Astrocyte (in vitro differentiated cells and primary cell): ENCODE results near the gene WASHC4. TPM values are rescaled to one million over a fixed set of nuclear protein-coding genes. Genes with fewer than 3 reads are reported as not detected.

Experiments used
- DNase-seq: peaks from one replicate; pipeline ENCODE4 v3.0.0-alpha.2; 2010; ENCODE audit warnings: low read depth
- FAIRE-seq: peaks from 2 replicates; lab custom pipeline; 2011; peaks lifted over from hg19 to GRCh38; lab: Jason Lieb, UNC
- H2AFZ ChIP-seq: 2 replicates; pipeline ENCODE4 v1.6.0; 2012; ENCODE audit warnings: low read depth, low read length, inconsistent platforms
- H3K27ac ChIP-seq: 2 replicates; pipeline ENCODE4 v1.5.1; 2011; ENCODE audit warnings: low read depth, low read length, inconsistent platforms
- H3K27me3 ChIP-seq: 2 replicates; pipeline ENCODE4 v1.6.0; 2011; ENCODE audit warnings: low read length, inconsistent platforms; ENCODE audit not compliant: insufficient read depth
- H3K36me3 ChIP-seq: 2 replicates; pipeline ENCODE4 v1.5.1; 2011; ENCODE audit warnings: low read length, inconsistent platforms; ENCODE audit not compliant: insufficient read depth
- H3K4me1 ChIP-seq: 2 replicates; pipeline ENCODE4 v1.5.1; 2011; ENCODE audit warnings: low read length, inconsistent platforms; ENCODE audit not compliant: insufficient read depth
- H3K4me2 ChIP-seq: 2 replicates; pipeline ENCODE4 v1.6.0; 2012; ENCODE audit warnings: low read length, inconsistent platforms
- H3K4me3 ChIP-seq: 2 replicates; pipeline ENCODE4 v1.5.1; 2011; ENCODE audit warnings: low read depth, mild to moderate bottlenecking, low read length, inconsistent platforms; ENCODE audit not compliant: insufficient read depth
- H3K79me2 ChIP-seq: 2 replicates; pipeline ENCODE4 v1.6.0; 2012; ENCODE audit warnings: mild to moderate bottlenecking, low read length, inconsistent platforms; ENCODE audit not compliant: insufficient read depth
- H3K9ac ChIP-seq: 2 replicates; pipeline ENCODE4 v1.6.0; 2012; ENCODE audit warnings: mild to moderate bottlenecking, low read length, inconsistent platforms
- H3K9me3 ChIP-seq: 2 replicates; pipeline ENCODE4 v1.5.1; 2012; ENCODE audit warnings: low read depth, mild to moderate bottlenecking, low read length, inconsistent platforms; ENCODE audit not compliant: insufficient read depth
- H4K20me1 ChIP-seq: 2 replicates; pipeline ENCODE4 v1.6.0; 2012; ENCODE audit warnings: low read length, inconsistent platforms; ENCODE audit not compliant: insufficient read depth
- H3K27ac Mint-ChIP-seq: one replicate; pipeline ENCODE4 v1.8.0; 2021; ENCODE audit warnings: mild to moderate bottlenecking, mixed read lengths; ENCODE audit not compliant: unreplicated experiment
- H3K27me3 Mint-ChIP-seq: one replicate; pipeline ENCODE4 v1.8.0; 2021; ENCODE audit warnings: low read depth, mixed read lengths; ENCODE audit not compliant: unreplicated experiment
- H3K36me3 Mint-ChIP-seq: one replicate; pipeline ENCODE4 v1.8.0; 2021; ENCODE audit warnings: low read depth, mixed read lengths; ENCODE audit not compliant: unreplicated experiment
- H3K4me1 Mint-ChIP-seq: one replicate; pipeline ENCODE4 v1.8.0; 2021; ENCODE audit warnings: low read depth, mixed read lengths; ENCODE audit not compliant: unreplicated experiment
- H3K4me3 Mint-ChIP-seq: one replicate; pipeline ENCODE4 v1.8.0; 2021; ENCODE audit warnings: mild to moderate bottlenecking, moderate library complexity, mixed read lengths; ENCODE audit not compliant: unreplicated experiment
- H3K9me3 Mint-ChIP-seq: one replicate; pipeline ENCODE4 v1.8.0; 2021; ENCODE audit warnings: mild to moderate bottlenecking, mixed read lengths; ENCODE audit not compliant: unreplicated experiment
- EZH2 ChIP-seq: IDR thresholded peaks from 2 replicates; pipeline ENCODE4 v1.6.1; 2012; ENCODE audit warnings: mild to moderate bottlenecking, low read length, inconsistent platforms; ENCODE audit not compliant: insufficient read depth
- total RNA-seq: library from RNA; stranded (reverse); gene quantifications from 2 replicates; pipeline ENCODE4 v1.2.1, GENCODE V29; 2021
- TF ChIP-seq, protein P1 (sequence below): IDR thresholded peaks from 2 replicates; pipeline ENCODE4 v1.5.1; 2011; ENCODE audit warnings: low read depth, mild to moderate bottlenecking, inconsistent platforms, low read length, moderate library complexity; ENCODE audit not compliant: insufficient read depth

WASHC4 gene
- total RNA-seq, 1 donor from 2014 or later: 51.1 TPM

DNA sequence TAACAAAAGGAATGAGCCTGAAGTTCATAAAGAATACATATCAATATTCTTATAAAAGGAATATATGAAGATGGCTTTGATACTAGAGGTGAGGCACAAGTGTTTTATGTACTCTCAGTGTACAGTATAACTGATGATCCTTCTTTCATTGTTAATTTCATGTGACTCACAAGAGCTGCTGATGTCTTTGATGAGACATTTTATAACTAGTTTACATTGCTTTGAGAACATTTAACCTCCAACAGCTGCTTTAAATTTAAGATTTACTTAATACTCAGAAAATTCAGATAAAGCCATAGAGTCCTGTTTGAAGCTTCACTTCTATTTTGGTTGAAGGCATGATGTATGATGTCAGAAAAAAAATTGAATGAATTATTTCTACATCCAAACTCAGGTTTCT, 59.8 kb downstream of the WASHC4 start:
- Mint-ChIP-seq H3K27ac (no peak overlapping the region), H3K4me3 (no peak overlapping the region), H3K36me3 (peaks cover 12% of the 10 kb centered on the region), H3K4me1 (peaks cover 4% of the 10 kb centered on the region), H3K27me3 (no peaks in the 10 kb centered on the region), H3K9me3 (no peaks in the 10 kb centered on the region)
- no peaks in the 10 kb centered on the region for H3K27me3 ChIP-seq
- no peaks in the 10 kb centered on the region for H3K79me2 ChIP-seq
- H3K4me2 ChIP-seq: no peak overlapping the region
- no peak for DNase-seq
- TF ChIP-seq, protein P1, sequence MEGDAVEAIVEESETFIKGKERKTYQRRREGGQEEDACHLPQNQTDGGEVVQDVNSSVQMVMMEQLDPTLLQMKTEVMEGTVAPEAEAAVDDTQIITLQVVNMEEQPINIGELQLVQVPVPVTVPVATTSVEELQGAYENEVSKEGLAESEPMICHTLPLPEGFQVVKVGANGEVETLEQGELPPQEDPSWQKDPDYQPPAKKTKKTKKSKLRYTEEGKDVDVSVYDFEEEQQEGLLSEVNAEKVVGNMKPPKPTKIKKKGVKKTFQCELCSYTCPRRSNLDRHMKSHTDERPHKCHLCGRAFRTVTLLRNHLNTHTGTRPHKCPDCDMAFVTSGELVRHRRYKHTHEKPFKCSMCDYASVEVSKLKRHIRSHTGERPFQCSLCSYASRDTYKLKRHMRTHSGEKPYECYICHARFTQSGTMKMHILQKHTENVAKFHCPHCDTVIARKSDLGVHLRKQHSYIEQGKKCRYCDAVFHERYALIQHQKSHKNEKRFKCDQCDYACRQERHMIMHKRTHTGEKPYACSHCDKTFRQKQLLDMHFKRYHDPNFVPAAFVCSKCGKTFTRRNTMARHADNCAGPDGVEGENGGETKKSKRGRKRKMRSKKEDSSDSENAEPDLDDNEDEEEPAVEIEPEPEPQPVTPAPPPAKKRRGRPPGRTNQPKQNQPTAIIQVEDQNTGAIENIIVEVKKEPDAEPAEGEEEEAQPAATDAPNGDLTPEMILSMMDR: no peak
- TF ChIP-seq EZH2: no peak
- H3K36me3 ChIP-seq: peaks cover 42% of the 10 kb centered on the region
- no peak overlapping the region for H3K27ac ChIP-seq
- H3K9me3 ChIP-seq: no peaks in the 10 kb centered on the region
- H3K9ac ChIP-seq: no peak overlapping the region
- H3K4me1 ChIP-seq: no peaks in the 10 kb centered on the region
- peaks cover 5% of the 10 kb centered on the region for H4K20me1 ChIP-seq
- no peak for FAIRE-seq
- no peak overlapping the region for H2AFZ ChIP-seq
- no peak overlapping the region for H3K4me3 ChIP-seq

DNA sequence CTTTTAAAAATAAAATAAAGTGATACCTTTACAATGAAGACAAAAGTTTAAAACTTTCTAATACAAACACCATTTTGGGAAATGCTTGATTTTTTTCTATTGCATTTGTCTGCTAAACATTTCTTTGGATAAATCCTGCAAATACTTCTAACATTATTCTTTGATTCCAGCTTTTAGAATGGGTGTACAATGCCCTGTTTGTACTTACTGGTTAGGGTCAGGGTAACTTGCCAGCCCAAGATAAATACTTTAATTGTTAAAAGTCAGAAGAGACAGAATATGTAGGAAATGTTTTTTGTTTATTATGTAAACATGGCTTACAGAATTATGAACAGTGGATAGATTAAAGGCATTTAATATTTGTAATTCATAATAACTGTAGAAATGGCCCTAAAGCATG, 60.5 kb downstream of the WASHC4 start:
- TF ChIP-seq, protein P1: no peak
- no peak for TF ChIP-seq EZH2
- Mint-ChIP-seq H3K27ac (no peak overlapping the region), H3K4me1 (peaks cover 4% of the 10 kb centered on the region), H3K36me3 (peaks cover 12% of the 10 kb centered on the region), H3K27me3 (no peaks in the 10 kb centered on the region), H3K9me3 (no peaks in the 10 kb centered on the region), H3K4me3 (no peak overlapping the region)
- no peak overlapping the region for H3K4me2 ChIP-seq
- no peaks in the 10 kb centered on the region for H3K9me3 ChIP-seq
- H3K27me3 ChIP-seq: no peaks in the 10 kb centered on the region
- DNase-seq (no peak), FAIRE-seq (no peak)
- no peak overlapping the region for H3K27ac ChIP-seq
- no peak overlapping the region for H3K4me3 ChIP-seq
- no peaks in the 10 kb centered on the region for H3K79me2 ChIP-seq
- H3K4me1 ChIP-seq: no peaks in the 10 kb centered on the region
- peaks cover 6% of the 10 kb centered on the region for H4K20me1 ChIP-seq
- H3K36me3 ChIP-seq: peaks cover 42% of the 10 kb centered on the region
- no peak overlapping the region for H3K9ac ChIP-seq
- no peak overlapping the region for H2AFZ ChIP-seq

DNA sequence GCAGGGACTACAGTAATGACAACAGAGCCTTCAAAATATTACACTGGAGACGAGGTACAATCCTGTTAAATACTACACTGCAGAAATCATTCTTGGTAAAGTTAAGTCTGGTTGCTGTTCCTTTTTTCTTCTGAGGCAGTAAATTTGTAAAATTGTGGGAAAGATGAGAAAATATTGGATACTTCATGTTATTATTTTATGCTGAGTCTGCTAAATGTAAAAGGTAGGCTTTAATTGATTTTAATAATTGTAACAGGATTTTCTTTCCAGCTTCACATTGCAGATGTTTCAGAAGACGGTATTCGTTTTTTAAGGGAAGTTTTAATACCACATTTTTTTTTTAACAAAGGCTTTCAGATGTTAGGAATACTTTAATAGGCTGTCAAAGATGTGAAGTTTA, 62.6 kb downstream of the WASHC4 start:
- Mint-ChIP-seq H3K4me3 (no peak overlapping the region), H3K36me3 (peaks cover 16% of the 10 kb centered on the region), H3K4me1 (no peaks in the 10 kb centered on the region), H3K27ac (no peak overlapping the region), H3K27me3 (no peaks in the 10 kb centered on the region), H3K9me3 (no peaks in the 10 kb centered on the region)
- FAIRE-seq (no peak), DNase-seq (no peak)
- Histone ChIP-seq H3K4me2 (no peak overlapping the region), H3K9ac (no peak overlapping the region), H3K4me3 (no peak overlapping the region), H3K4me1 (no peaks in the 10 kb centered on the region), H3K79me2 (no peaks in the 10 kb centered on the region), H3K27ac (no peak overlapping the region), H2AFZ (no peak overlapping the region), H3K36me3 (peaks cover 37% of the 10 kb centered on the region), H3K27me3 (no peaks in the 10 kb centered on the region), H3K9me3 (no peaks in the 10 kb centered on the region), H4K20me1 (peaks cover 6% of the 10 kb centered on the region)
- no peak for TF ChIP-seq EZH2
- TF ChIP-seq, protein P1: no peak
